Measurements from ENCODE around the gene SLC9A5.

Gene SLC9A5

GRCh38 chr16:67238806-67239470 is 9.8 kb upstream of the SLC9A5 start:
- DNase-seq, result no peak

GRCh38 chr16:67240506-67240905 is 8.3 kb upstream of the SLC9A5 start:
- DNase-seq, result no peak

- DNase-seq, result no peak
Observed at GRCh38 chr16:67241008-67241900, 7.5 kb upstream of the SLC9A5 start.

- DNase-seq, result no peak
Observed at GRCh38 chr16:67242138-67242730, 6.5 kb upstream of the SLC9A5 start.

- DNase-seq, result no peak
Observed at GRCh38 chr16:67243481-67243880, 5.3 kb upstream of the SLC9A5 start.

- no peak for DNase-seq
Observed at GRCh38 chr16:67244387-67245185, 4.2 kb upstream of the SLC9A5 start.

- no peak for DNase-seq
Observed at GRCh38 chr16:67245186-67245585, 3.6 kb upstream of the SLC9A5 start.

GRCh38 chr16:67245674-67246080 is 3.1 kb upstream of the SLC9A5 start:
- no peak for DNase-seq

- peak; percentile 40 for DNase-seq
Observed at GRCh38 chr16:67246081-67246755, 2.6 kb upstream of the SLC9A5 start.

GRCh38 chr16:67246756-67247191 is 2.0 kb upstream of the SLC9A5 start:
- DNase-seq, result peak; percentile 66

- peak; percentile 88 for DNase-seq
Observed at GRCh38 chr16:67247192-67248072, 1.3 kb upstream of the SLC9A5 start, which contains the start of gene FHOD1. Gene FHOD1 (minus strand): TSS chr16:67247481. CDS start chr16:67247410, 71 bp downstream.

- no peak for DNase-seq
Observed at GRCh38 chr16:67248073-67248400, 742 bp upstream of the SLC9A5 start.

GRCh38 chr16:67249178-67250044 is 632 bp downstream of the SLC9A5 start:
- DNase-seq, result no peak

GRCh38 chr16:67250045-67250327 is 1.2 kb downstream of the SLC9A5 start:
- no peak for DNase-seq

- no peak for DNase-seq
Observed at GRCh38 chr16:67252609-67253497, 4.1 kb downstream of the SLC9A5 start.

- DNase-seq, result no peak
Observed at GRCh38 chr16:67254801-67255552, 6.2 kb downstream of the SLC9A5 start.

GRCh38 chr16:67255553-67256221 is 6.9 kb downstream of the SLC9A5 start:
- DNase-seq, result no peak

- no peak for DNase-seq
Observed at GRCh38 chr16:67256701-67257230, 8.0 kb downstream of the SLC9A5 start.
